HG03469 (cell line): ENCODE data around the gene HBD.
A peak's percentile ranks its signal among the peaks of the same experiment; 100 is the strongest.
"Not testable (repeated sequence)": the region's sequence is repeated elsewhere in the genome, so short reads cannot be mapped to it uniquely, and the experiment has no call there.

Source experiments
- ATAC-seq: cut with Tn5 transposase; IDR thresholded peaks from one replicate; pipeline ENCODE4 v1.9.1; 2021; ENCODE audit warnings: mild to moderate bottlenecking, moderate library complexity, moderate number of reproducible peaks; ENCODE audit not compliant: unreplicated experiment

Gene HBD

DNA sequence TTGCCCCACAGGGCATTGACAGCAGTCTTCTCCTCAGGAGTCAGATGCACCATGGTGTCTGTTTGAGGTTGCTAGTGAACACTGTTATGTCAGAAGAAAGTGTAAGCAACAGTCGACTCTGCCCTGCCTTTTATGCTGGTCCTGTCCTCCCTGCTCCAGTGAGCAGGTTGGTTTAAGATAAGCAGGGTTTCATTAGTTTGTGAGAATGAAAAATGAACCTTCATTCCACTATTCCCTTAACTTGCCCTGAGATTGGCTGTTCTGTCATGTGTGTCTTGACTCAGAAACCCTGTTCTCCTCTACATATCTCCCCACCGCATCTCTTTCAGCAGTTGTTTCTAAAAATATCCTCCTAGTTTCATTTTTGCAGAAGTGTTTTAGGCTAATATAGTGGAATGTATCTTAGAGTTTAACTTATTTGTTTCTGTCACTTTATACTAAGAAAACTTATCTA is at the start of gene HBD:
TSS of gene HBD (minus strand) at position 103 of the 454 bp plus-strand sequence. CDS start at position 53, 50 bp downstream.
- ATAC-seq = peak; percentile 71

DNA sequence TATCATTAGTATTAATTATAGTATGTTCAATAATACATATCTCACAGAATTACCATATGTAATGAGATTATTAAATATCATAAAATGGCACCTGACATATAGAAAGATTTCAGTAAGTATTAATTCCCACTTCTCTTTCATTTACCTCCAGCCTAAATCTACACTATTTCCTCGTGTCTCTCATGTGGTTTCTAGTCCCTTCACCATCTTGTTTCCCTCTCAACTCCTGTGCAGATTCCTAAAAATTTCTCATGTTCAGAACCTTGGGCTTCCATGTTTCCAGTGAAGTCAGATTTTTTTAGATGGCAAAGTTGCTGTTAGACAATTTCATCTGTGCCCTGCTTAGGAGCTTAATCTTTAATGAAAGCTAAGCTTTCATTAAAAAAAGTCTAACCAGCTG is 49.6 kb upstream of the HBD start:
- no peak for ATAC-seq

DNA sequence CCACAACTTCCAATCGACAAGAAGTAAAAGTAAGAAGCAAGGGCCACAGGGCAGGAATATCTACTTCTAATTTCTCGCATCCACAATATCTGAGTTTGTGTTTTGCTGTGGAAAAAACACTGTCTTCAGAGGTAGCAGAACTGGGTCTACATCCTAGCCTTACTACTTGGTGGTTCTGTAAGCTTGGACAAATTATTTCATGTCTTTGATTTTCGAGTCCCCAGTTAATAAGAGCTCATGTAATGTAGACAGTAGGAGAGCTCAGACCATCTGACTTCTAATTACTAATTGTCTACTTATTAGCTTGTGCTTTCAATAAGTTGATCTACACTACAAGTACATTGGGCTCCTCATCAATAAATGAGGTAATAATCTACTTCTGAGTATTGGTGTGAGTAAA is 48.8 kb upstream of the HBD start:
- ATAC-seq = no peak

GRCh38 chr11:5282628-5283027 is 48.3 kb upstream of the HBD start:
- ATAC-seq = no peak

GRCh38 chr11:5281596-5281995 is 47.3 kb upstream of the HBD start:
- no peak for ATAC-seq

GRCh38 chr11:5280582-5281102 is 46.4 kb upstream of the HBD start:
- ATAC-seq = peak; percentile 90

- no peak for ATAC-seq
These were observed 45.3 kb upstream of the HBD start for GRCh38 chr11:5279471-5280090.

DNA sequence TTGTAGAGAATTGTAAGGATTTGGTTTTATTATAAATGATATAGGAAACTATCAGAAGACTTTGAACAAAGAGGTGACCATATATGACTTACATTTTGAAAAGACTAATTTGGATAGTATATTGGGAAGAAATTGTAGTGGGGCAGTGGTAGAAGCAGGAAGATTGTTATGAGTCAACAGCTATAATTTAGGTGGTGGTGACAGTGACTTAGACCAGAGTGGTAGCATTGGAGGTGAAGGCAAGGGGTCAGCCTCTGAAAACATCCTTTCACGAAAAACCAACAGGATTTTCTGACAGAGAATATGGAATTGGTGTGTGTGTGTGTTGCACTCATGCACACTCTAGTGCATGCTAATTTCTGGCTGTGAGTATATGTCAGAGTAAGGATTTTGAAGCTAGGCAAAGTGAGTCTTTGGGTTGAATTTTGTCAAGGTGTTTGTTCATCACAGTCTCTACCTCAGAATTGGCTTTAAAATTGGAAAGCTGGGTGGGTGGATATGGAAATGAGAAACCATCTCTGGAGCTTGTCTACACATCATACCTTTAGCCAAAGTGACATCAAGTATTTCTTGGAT is 43.6 kb upstream of the HBD start:
- no peak for ATAC-seq

DNA sequence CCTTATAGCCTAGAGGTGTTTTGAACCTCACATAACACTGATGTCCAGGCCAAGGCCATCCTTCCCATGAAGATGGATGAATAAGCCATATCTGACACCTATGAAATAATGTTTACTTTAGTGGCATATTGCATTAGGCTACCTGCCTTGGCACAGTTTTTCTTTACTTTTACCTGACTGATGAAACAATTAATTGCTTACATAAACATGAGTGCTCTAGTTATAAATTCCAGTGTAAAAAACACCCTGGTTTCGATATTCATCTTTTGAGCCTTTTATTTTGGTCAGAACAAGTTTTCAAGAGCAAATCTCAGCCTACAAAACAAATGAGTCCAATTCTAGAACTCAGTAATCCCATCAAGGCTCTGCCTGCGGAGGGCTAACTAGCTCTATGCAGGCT is 42.4 kb upstream of the HBD start:
- no peak for ATAC-seq

DNA sequence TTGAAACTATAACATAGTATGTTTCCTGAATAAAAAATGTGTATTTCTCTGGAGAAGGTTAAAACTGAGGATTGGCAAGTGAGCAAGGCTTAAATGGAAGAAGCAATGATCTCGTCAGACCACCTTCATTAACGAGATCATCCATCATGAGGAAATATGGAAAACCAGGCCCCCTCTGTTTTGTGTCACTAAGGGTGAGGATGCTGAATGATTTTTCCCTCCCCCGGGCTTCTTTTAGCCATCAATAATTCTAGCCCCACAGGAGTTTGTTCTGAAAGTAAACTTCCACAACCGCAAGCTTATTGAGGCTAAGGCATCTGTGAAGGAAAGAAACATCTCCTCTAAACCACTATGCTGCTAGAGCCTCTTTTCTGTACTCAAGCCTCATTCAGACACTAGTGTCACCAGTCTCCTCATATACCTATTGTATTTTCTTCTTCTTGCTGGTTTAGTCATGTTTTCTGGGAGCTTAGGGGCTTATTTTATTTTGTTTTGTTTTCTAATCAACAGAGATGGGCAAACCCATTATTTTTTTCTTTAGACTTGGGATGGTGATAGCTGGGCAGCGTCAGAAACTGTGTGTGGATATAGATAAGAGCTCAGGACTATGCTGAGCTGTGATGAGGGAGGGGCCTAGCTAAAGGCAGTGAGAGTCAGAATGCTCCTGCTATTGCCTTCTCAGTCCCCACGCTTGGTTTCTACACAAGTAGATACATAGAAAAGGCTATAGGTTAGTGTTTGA is 41.3 kb upstream of the HBD start:
- no peak for ATAC-seq

- ATAC-seq = no peak
These were observed 40.1 kb upstream of the HBD start for GRCh38 chr11:5274395-5274794.

DNA sequence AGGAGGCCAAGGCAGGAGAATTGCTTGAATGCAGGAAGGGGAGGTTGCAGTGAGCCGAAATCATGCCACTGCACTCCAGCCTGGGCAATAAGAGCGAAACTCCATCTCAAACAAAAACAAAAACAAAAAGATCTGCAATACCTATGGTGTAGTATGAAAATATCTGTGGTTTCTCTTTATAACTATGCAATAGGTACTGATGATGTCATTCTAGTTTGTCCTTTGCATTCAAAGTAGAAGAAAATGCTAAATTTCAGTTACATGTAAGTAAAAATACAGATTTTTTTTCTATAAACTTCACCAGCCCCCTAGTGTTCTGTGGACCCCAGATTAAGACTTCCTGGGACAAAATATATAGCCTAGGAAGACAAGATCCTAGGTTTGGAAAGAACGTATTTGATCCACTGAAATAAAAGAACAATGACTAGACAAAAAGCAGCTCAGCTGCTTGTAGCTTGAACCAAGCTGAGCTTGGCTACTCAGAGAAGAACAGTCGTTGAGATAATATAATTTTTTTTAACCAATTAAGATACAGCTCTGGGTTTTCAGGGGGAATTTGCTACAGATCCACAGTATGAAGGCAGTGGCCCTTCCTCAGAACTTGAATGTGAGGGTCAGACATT is 38.2 kb upstream of the HBD start:
- ATAC-seq = no peak

GRCh38 chr11:5269715-5270147 is 35.4 kb upstream of the HBD start, which contains the start of gene HBE1:
Gene HBE1, minus strand, starts transcription at chr11:5269945. Its CDS starts 55 bp downstream, at chr11:5269890.
- no peak for ATAC-seq

DNA sequence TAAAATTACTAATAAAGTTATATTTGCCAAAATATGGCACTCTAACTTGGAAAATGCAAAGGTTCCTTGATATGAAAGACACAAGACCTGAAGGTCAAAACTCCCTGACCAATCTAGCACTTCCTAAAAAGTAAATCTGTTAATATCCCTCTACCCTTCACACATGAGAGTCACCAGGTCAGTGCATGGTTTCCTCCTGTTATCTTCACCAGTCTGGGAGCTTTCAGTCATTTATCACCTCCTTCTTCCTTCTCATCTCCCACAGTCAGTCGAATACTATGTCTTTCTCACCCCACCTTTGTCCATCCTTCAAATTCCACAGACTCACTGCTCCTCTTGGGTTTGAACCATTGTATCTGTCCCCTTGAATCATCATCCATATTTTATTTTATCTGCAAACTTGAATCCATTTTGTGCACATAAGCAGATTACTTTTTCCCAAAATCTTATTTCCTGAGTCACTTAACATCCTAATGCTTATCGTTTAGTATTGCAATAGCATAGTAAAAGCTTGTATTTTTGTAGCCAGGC is 32.8 kb upstream of the HBD start:
- ATAC-seq = no peak

DNA sequence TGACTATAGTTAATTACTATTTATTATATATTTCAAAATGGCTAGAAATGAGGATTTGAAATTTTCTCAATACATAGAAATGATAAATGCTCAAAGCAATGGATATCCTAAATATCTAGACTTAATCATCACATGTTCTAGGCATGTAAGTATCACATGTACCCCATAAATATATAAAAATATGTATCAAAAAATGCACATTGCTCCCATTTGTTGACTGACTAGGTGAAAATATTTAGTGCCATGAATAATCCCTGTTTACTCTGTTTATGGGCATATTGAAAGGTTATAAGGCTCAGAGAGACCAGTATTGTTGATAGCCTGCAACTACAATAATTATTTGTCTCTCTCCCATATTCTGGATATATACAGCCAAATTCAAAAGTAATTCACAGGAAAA is 32.3 kb upstream of the HBD start:
- ATAC-seq = no peak

DNA sequence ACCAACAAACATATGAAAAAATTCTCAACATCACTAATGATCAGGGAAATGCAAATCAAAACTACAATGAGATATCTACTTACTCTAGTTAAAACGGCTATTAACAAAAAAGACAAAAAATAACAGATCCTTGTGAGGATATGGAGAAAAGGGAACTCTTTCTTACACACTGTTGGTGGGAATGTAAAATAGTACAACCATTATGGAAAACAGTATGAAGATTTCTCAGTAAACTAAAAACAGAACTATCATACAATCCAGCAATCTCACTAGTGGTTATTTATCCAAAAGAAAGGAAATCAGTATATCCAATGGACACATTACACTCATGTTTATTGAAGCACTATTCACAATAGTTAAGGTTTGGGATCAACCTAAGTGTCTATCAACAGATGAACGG is 31.5 kb upstream of the HBD start:
- ATAC-seq = no peak

- no peak for ATAC-seq
These were observed 24.4 kb upstream of the HBD start for GRCh38 chr11:5258543-5259262.

DNA sequence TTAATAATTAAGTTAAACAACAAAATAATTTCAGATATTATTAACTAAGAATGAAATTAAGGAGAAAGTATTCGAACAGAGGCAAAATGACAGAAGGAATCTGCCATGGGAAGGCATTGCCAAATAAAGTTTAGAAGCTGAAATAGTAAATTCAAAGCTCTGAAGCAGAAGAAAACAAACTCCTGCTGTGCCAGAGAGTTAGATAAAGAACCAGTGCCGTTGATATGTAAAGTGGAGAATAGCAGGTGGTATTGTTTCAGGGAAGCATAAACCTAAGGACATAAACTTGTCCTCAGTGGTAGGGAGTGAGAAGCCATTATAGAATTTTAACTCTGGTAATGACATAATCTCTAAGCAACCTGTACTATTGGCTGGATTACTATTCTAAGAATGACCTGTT is 23.0 kb upstream of the HBD start:
- ATAC-seq = no peak

DNA sequence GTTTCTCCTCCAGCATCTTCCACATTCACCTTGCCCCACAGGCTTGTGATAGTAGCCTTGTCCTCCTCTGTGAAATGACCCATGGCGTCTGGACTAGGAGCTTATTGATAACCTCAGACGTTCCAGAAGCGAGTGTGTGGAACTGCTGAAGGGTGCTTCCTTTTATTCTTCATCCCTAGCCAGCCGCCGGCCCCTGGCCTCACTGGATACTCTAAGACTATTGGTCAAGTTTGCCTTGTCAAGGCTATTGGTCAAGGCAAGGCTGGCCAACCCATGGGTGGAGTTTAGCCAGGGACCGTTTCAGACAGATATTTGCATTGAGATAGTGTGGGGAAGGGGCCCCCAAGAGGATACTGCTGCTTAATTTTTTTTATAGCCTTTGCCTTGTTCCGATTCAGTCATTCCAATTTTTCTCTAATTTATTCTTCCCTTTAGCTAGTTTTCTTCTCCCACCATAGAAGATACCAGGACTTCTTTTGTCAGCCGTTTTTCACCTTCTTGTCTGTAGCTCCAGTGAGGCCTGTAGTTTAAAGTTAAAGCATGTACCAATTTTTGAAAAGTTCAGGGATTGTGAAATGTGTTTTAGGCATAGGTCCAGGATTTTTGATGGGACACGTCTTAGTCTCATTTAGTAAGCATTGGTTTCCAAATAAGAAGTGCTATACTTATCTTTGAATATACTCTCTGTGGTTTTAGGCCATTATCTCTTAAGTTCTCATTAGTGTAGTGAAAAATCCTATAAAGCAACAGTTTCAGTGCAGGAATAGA is 20.5 kb upstream of the HBD start, which contains the start of gene HBG2:
TSS of gene HBG2 (minus strand) at position 136 of the 768 bp plus-strand sequence. CDS start at position 83, 53 bp downstream.
- ATAC-seq = not testable (repeated sequence)
